ENCODE results near the gene ORAI1.

The ORAI1 gene

GRCh38 chr12:121689430-121689829 is 63.1 kb downstream of the ORAI1 start:
- in situ Hi-C loops (cut with MboI; ENCODE audit: low sequenced_read_pairs): no loop called here

All from HL-60/S4 treated with retinoic acid at 250 ng/mL for 4 days and 3 days (cell line).